Panc1 (cell line): ENCODE measurements around the gene SHROOM3. TPM values are rescaled to one million over a fixed set of nuclear protein-coding genes. Genes with fewer than 3 reads are reported as not detected.

Experiments
- ATAC-seq: fragments of 200-7000 bp; cut with Tn5 transposase; 2 replicates; pipeline ENCODE4 v1.9.1; 2020; ENCODE audit warnings: mild to moderate bottlenecking, moderate library complexity
- BruUV-seq: library from RNA; stranded (reverse); fragments of 400-500 nt; replicated peaks from 2 replicates; lab custom pipeline; 2021; lab: Mats Ljungman, UMichigan
- CTCF ChIA-PET: fragments of 300-600 bp; sonication (Branson Sonifier 250); formaldehyde crosslinking; loops from one replicate; lab custom pipeline; 2022; ENCODE audit warnings: antibody characterized with exemption; lab: Charles Lee
- POLR2A ChIA-PET: fragments of 300-600 bp; sonication (Branson Sonifier 250); formaldehyde crosslinking; loops from one replicate; lab custom pipeline; 2022; ENCODE audit warnings: antibody characterized with exemption; lab: Charles Lee
- DNase-seq: peaks from one replicate; pipeline ENCODE4 v3.0.0-alpha.2; 2010; ENCODE audit warnings: low read depth, low spot score
- H3K27ac ChIP-seq: 2 replicates; pipeline ENCODE4 v1.5.1; 2011; ENCODE audit warnings: mild to moderate bottlenecking, low read length, inconsistent platforms
- H3K27me3 ChIP-seq: fragments of 200-500 bp; sonication (Bioruptor generic); 2 replicates; pipeline ENCODE4 v1.6.0; 2014; ENCODE audit warnings: low read length, inconsistent platforms; ENCODE audit not compliant: control insufficient read depth, insufficient read depth
- H3K36me3 ChIP-seq: fragments of 200-500 bp; sonication (Bioruptor generic); 2 replicates; pipeline ENCODE4 v1.5.1; 2014; ENCODE audit warnings: inconsistent platforms, mild to moderate bottlenecking, low read length, moderate library complexity; ENCODE audit not compliant: control insufficient read depth, insufficient read depth
- H3K4me1 ChIP-seq: 2 replicates; pipeline ENCODE4 v1.5.1; 2011; ENCODE audit warnings: inconsistent platforms, mild to moderate bottlenecking, low read length, moderate library complexity; ENCODE audit not compliant: control insufficient read depth, insufficient read depth
- H3K4me3 ChIP-seq, 2 experiments: 2 replicates each; pipeline ENCODE4 v1.5.1; 2011 to 2012; ENCODE audit warnings: low read depth in 2 of 2, low read length in 2 of 2, mild to moderate bottlenecking in 2 of 2, inconsistent platforms in 1 of 2, moderate library complexity in 1 of 2
- H3K9me3 ChIP-seq: fragments of 200-500 bp; sonication (Bioruptor generic); 2 replicates; pipeline ENCODE4 v1.5.1; 2014; ENCODE audit warnings: low read depth, mild to moderate bottlenecking, inconsistent platforms, low read length, moderate library complexity; ENCODE audit not compliant: control insufficient read depth, insufficient read depth
- CTCF ChIP-seq: fragments of 450-650 bp; IDR thresholded peaks from 2 replicates; pipeline ENCODE4 v1.5.1; 2017; ENCODE audit warnings: mild to moderate bottlenecking
- POLR2AphosphoS5 ChIP-seq: IDR thresholded peaks from 2 replicates; pipeline ENCODE4 v1.6.1; 2012; ENCODE audit warnings: mild to moderate bottlenecking, low read depth, low read length, moderate library complexity
- REST ChIP-seq, 2 experiments: IDR thresholded peaks; 2 replicates each; pipeline ENCODE4 v1.6.1; 2011 to 2012; ENCODE audit warnings: low read depth in 2 of 2, control low read depth in 1 of 2, low read length in 1 of 2, mild to moderate bottlenecking in 1 of 2, moderate library complexity in 1 of 2; ENCODE audit not compliant: insufficient read depth in 1 of 2
- SIN3A ChIP-seq: IDR thresholded peaks from 2 replicates; pipeline ENCODE4 v1.6.1; 2012; ENCODE audit warnings: low read depth, mild to moderate bottlenecking, low read length, moderate library complexity, borderline replicate concordance; ENCODE audit not compliant: insufficient read depth
- TCF7L2 ChIP-seq: IDR thresholded peaks from 2 replicates; pipeline ENCODE4 v1.6.1; 2011; ENCODE audit warnings: mild to moderate bottlenecking, low read depth, low read length, inconsistent platforms
- in situ Hi-C: cut with HindIII; loops from 2 replicates; pipeline ENCODE4 v1.10.0; 2016; ENCODE audit warnings: low sequenced_read_pairs, low pct_unique_long_range_greater_than_20kb
- intact Hi-C: fragments of 100-400 bp; cut with micrococcal nuclease; formaldehyde crosslinking; loops from one replicate; pipeline ENCODE4 v1.10.0; 2022; ENCODE audit not compliant: unreplicated experiment
- total RNA-seq: library from RNA; stranded (reverse); gene quantifications from one replicate; pipeline ENCODE4 v1.2.1, GENCODE V29; 2021; ENCODE audit not compliant: unreplicated experiment

SHROOM3 gene
- total RNA-seq, 1 experiment from 2014 or later: 7.2 TPM

GRCh38 chr4:76737180-76737579 is 302.2 kb downstream of the SHROOM3 start:
- no peak for ATAC-seq
- DNase-seq: no peak
- Histone ChIP-seq H3K27ac (no peak overlapping the region), H3K4me3 (no peak overlapping the region), H3K9me3 (no peaks in the 10 kb centered on the region), H3K4me1 (no peaks in the 10 kb centered on the region), H3K36me3 (no peaks in the 10 kb centered on the region), H3K27me3 (no peaks in the 10 kb centered on the region)
- intact Hi-C loops: no loop called here
- no TSS peak for BruUV-seq
- in situ Hi-C loops: no loop called here
- ChIA-PET POLR2A (no interaction called here), CTCF (no interaction called here)
- TF ChIP-seq SIN3A (no peak), REST (IDR thresholded peaks at IDR 0.05; ENCODE audit: insufficient read depth in 1 of 2, low read depth in 2 of 2, low read length in 1 of 2) (no peak), CTCF (no peak), POLR2AphosphoS5 (no peak), TCF7L2 (no peak)

- Histone ChIP-seq H3K36me3 (no peaks in the 10 kb centered on the region), H3K27ac (no peak overlapping the region), H3K4me3 (no peak overlapping the region), H3K4me1 (no peaks in the 10 kb centered on the region), H3K9me3 (no peaks in the 10 kb centered on the region), H3K27me3 (no peaks in the 10 kb centered on the region)
- POLR2A ChIA-PET: no interaction called here
- intact Hi-C loops: no loop called here
- BruUV-seq: no TSS peak
- DNase-seq (no peak), ATAC-seq (no peak)
- TF ChIP-seq SIN3A (no peak), REST (IDR thresholded peaks at IDR 0.05; ENCODE audit: insufficient read depth in 1 of 2, low read depth in 2 of 2, low read length in 1 of 2) (no peak)
- in situ Hi-C loops: no loop called here
- CTCF ChIA-PET: no interaction called here
These were observed 302.7 kb downstream of the SHROOM3 start for GRCh38 chr4:76737771-76738085.
